ENCODE data around the gene GRIK4.

The GRIK4 gene

GRCh38 chr11:120571476-120571875 is 59.9 kb downstream of the GRIK4 start:
- no peak for DNase-seq (ENCODE audit: extremely low read depth, low read depth)
- no peak for TF ChIP-seq CTCF (IDR thresholded peaks at IDR 0.05; ENCODE audit: low read depth, low read length)

GRCh38 chr11:120573756-120574354 is 62.3 kb downstream of the GRIK4 start:
- no peak for DNase-seq (ENCODE audit: extremely low read depth, low read depth)
- no peak for TF ChIP-seq CTCF (IDR thresholded peaks at IDR 0.05; ENCODE audit: low read depth, low read length)

- no peak for TF ChIP-seq CTCF (IDR thresholded peaks at IDR 0.05; ENCODE audit: low read depth, low read length)
- DNase-seq (ENCODE audit: extremely low read depth, low read depth) = no peak
Observed at GRCh38 chr11:120574876-120575275, 63.3 kb downstream of the GRIK4 start.

GRCh38 chr11:120575461-120575860 is 63.9 kb downstream of the GRIK4 start:
- no peak for DNase-seq (ENCODE audit: extremely low read depth, low read depth)

GRCh38 chr11:120576606-120577005 is 65.1 kb downstream of the GRIK4 start:
- TF ChIP-seq CTCF (IDR thresholded peaks at IDR 0.05; ENCODE audit: low read depth, low read length) = no peak

More at GRCh38 chr11:120575461-120575860, 63.9 kb downstream of the GRIK4 start:
- TF ChIP-seq CTCF (IDR thresholded peaks at IDR 0.05; ENCODE audit: low read depth, low read length) = no peak

GRCh38 chr11:120577041-120577440 is 65.5 kb downstream of the GRIK4 start:
- TF ChIP-seq CTCF (IDR thresholded peaks at IDR 0.05; ENCODE audit: low read depth, low read length) = no peak

More at GRCh38 chr11:120576606-120577005, 65.1 kb downstream of the GRIK4 start:
- DNase-seq (ENCODE audit: extremely low read depth, low read depth) = no peak

GRCh38 chr11:120577624-120578363 is 66.2 kb downstream of the GRIK4 start:
- DNase-seq (ENCODE audit: extremely low read depth, low read depth) = no peak
- no peak for TF ChIP-seq CTCF (IDR thresholded peaks at IDR 0.05; ENCODE audit: low read depth, low read length)

More at GRCh38 chr11:120577041-120577440, 65.5 kb downstream of the GRIK4 start:
- no peak for DNase-seq (ENCODE audit: extremely low read depth, low read depth)
